IMR-90 (cell line): ENCODE measurements around the gene PJA1. TPM values are rescaled to one million over a fixed set of nuclear protein-coding genes. Genes with fewer than 3 reads are reported as not detected.

Experiments
- ATAC-seq: fragments of 200-7000 bp; cut with Tn5 transposase; 2 replicates; pipeline ENCODE4 v1.9.1; 2020; ENCODE audit warnings: low read depth, mild to moderate bottlenecking, moderate library complexity
- BruUV-seq: library from RNA; stranded (reverse); fragments of 400-500 nt; replicated peaks from 2 replicates; lab custom pipeline; 2021; lab: Mats Ljungman, UMichigan
- CTCF ChIA-PET: fragments of 300-600 bp; formaldehyde crosslinking; extraction: SDS; loops from one replicate; lab custom pipeline; 2021; ENCODE audit warnings: antibody characterized with exemption; lab: Yijun Ruan, JAX
- POLR2A ChIA-PET: fragments of 300-600 bp; sonication (Branson Sonifier 250); formaldehyde crosslinking; loops from one replicate; lab custom pipeline; 2022; ENCODE audit warnings: antibody characterized with exemption; ENCODE audit not compliant: unreplicated experiment; lab: Charles Lee
- DNase-seq: peaks from one replicate; pipeline ENCODE4 v3.0.0; 2013
- H2AFZ ChIP-seq: replicated peaks from 2 replicates; pipeline ENCODE3; 2013; ENCODE audit warnings: low read length, mild to moderate bottlenecking; ENCODE audit not compliant: poor library complexity
- H2AK5ac ChIP-seq: 2 replicates; pipeline ENCODE4 v1.6.1; 2013; ENCODE audit warnings: low read depth, low read length, inconsistent platforms
- H2AK9ac ChIP-seq: replicated peaks from 2 replicates; pipeline ENCODE3; 2013; ENCODE audit warnings: mild to moderate bottlenecking, low read depth, low read length, moderate library complexity; ENCODE audit not compliant: poor library complexity
- H2BK120ac ChIP-seq: 2 replicates; pipeline ENCODE4 v1.6.1; 2013; ENCODE audit warnings: low read depth, low read length, inconsistent platforms
- H2BK15ac ChIP-seq: 3 replicates; pipeline ENCODE4 v1.6.1; 2013; ENCODE audit warnings: low read depth, low read length, inconsistent platforms
- H2BK20ac ChIP-seq: 2 replicates; pipeline ENCODE4 v1.6.1; 2013; ENCODE audit warnings: low read depth, mild to moderate bottlenecking, inconsistent platforms, low read length, moderate library complexity
- H2BK5ac ChIP-seq: 2 replicates; pipeline ENCODE4 v1.6.1; 2013; ENCODE audit warnings: mild to moderate bottlenecking, low read depth, low read length, inconsistent platforms; ENCODE audit not compliant: poor library complexity, severe bottlenecking
- H3K14ac ChIP-seq: replicated peaks from 2 replicates; pipeline ENCODE4 v1.6.1; 2013; ENCODE audit warnings: low read depth, low read length, inconsistent platforms
- H3K18ac ChIP-seq: 2 replicates; pipeline ENCODE4 v1.6.1; 2013; ENCODE audit warnings: low read depth, low read length, control low read depth
- H3K23ac ChIP-seq: 2 replicates; pipeline ENCODE4 v1.6.1; 2013; ENCODE audit warnings: low read depth, low read length, inconsistent platforms
- H3K27ac ChIP-seq: 2 replicates; pipeline ENCODE4 v1.5.1; 2013; ENCODE audit warnings: mild to moderate bottlenecking, control low read depth, low read length; ENCODE audit not compliant: insufficient read depth
- H3K27me3 ChIP-seq: 2 replicates; pipeline ENCODE4 v1.6.1; 2013; ENCODE audit warnings: low read length; ENCODE audit not compliant: control insufficient read depth, insufficient read depth
- H3K36me3 ChIP-seq: 2 replicates; pipeline ENCODE4 v1.6.1; 2013; ENCODE audit warnings: low read length, mixed read lengths; ENCODE audit not compliant: control insufficient read depth, insufficient read depth
- H3K4ac ChIP-seq: 2 replicates; pipeline ENCODE4 v1.6.1; 2013; ENCODE audit warnings: low read depth, low read length, inconsistent platforms
- H3K4me1 ChIP-seq: 2 replicates; pipeline ENCODE4 v1.6.1; 2013; ENCODE audit warnings: low read length, mixed read lengths; ENCODE audit not compliant: control insufficient read depth, insufficient read depth
- H3K4me2 ChIP-seq: 2 replicates; pipeline ENCODE4 v1.6.1; 2013; ENCODE audit warnings: low read depth, mild to moderate bottlenecking, control low read depth, low read length, moderate library complexity
- H3K4me3 ChIP-seq: 2 replicates; pipeline ENCODE4 v1.5.1; 2013; ENCODE audit warnings: low read depth, mild to moderate bottlenecking, control low read depth, low read length, moderate library complexity; ENCODE audit not compliant: insufficient read depth
- H3K56ac ChIP-seq: 2 replicates; pipeline ENCODE4 v1.6.1; 2013; ENCODE audit warnings: low read length, inconsistent platforms; ENCODE audit not compliant: insufficient read depth; ENCODE audit errors: extremely low read depth
- H3K79me1 ChIP-seq, 2 experiments: 2 replicates each; pipeline ENCODE4 v1.6.1; 2013; ENCODE audit warnings: low read length in 2 of 2, inconsistent platforms in 1 of 2, low read depth in 1 of 2
- H3K9ac ChIP-seq: 2 replicates; pipeline ENCODE4 v1.6.1; 2013; ENCODE audit warnings: low read depth, low read length, control low read depth
- H3K9me1 ChIP-seq: 2 replicates; pipeline ENCODE4 v1.6.1; 2013; ENCODE audit warnings: low read length, inconsistent platforms; ENCODE audit not compliant: insufficient read depth
- H3K9me3 ChIP-seq: 2 replicates; pipeline ENCODE4 v1.6.1; 2013; ENCODE audit warnings: low read length; ENCODE audit not compliant: control insufficient read depth, insufficient read depth
- H4K20me1 ChIP-seq: 2 replicates; pipeline ENCODE4 v1.6.1; 2013; ENCODE audit warnings: low read length, inconsistent platforms; ENCODE audit not compliant: insufficient read depth
- H4K5ac ChIP-seq: 2 replicates; pipeline ENCODE4 v1.6.1; 2013; ENCODE audit warnings: mild to moderate bottlenecking, low read depth, low read length, control low read depth
- H4K8ac ChIP-seq, 2 experiments: 2 replicates each; pipeline ENCODE4 v1.6.1; 2013; ENCODE audit warnings: low read depth in 2 of 2, low read length in 2 of 2, control low read depth in 1 of 2, inconsistent platforms in 1 of 2
- H4K91ac ChIP-seq: 2 replicates; pipeline ENCODE4 v1.6.1; 2013; ENCODE audit warnings: low read depth, low read length, inconsistent platforms; ENCODE audit not compliant: insufficient read depth
- FOS ChIP-seq: fragments of 150-350 bp; IDR thresholded peaks from 2 replicates; pipeline ENCODE4 v1.6.1; 2016; ENCODE audit warnings: low read depth, low read length
- RCOR1 ChIP-seq: IDR thresholded peaks from 2 replicates; pipeline ENCODE4 v1.6.1; 2012; ENCODE audit warnings: mild to moderate bottlenecking, low read length, improper control_type of control experiment; ENCODE audit not compliant: insufficient replicate concordance
- WGBS, 2 experiments: methylation state at CpG; one replicate each; pipeline versions ENCODE4 v1.1.5 to v1.1.7; 2013; ENCODE audit warnings: missing lambda C conversion rate in 2 of 2; ENCODE audit not compliant: insufficient read length in 1 of 2; ENCODE audit errors: extremely low coverage in 2 of 2; 5-methylcytosine and 5-hydroxymethylcytosine counted together
- dilution Hi-C: fragments of 300-500 bp; cut with HindIII; formaldehyde crosslinking; loops from one replicate; pipeline ENCODE4 v1.14.3; 2018; ENCODE audit warnings: low sequenced_read_pairs; ENCODE audit not compliant: unreplicated experiment
- in situ Hi-C: fragments of 300-500 bp; cut with MboI; formaldehyde crosslinking; loops from 3 replicates; pipeline ENCODE4 v1.14.3; 2019; ENCODE audit warnings: low sequenced_read_pairs, inconsistent platforms, mixed read lengths
- intact Hi-C: fragments of 100-400 bp; cut with micrococcal nuclease; formaldehyde crosslinking; loops from 2 replicates; pipeline ENCODE4 v1.10.0; 2022
- polyA plus RNA-seq, 3 experiments: library from polyadenylated mRNA; depleted of rRNA; stranded (reverse); fragments of >200 nt; gene quantifications; 2 replicates each; pipeline ENCODE4 v1.2.3, GENCODE V29; 2012; ENCODE audit warnings: low replicate concordance in 1 of 3
- total RNA-seq: library from RNA; depleted of rRNA; stranded (reverse); fragments of >200 nt; gene quantifications from 2 replicates; pipeline ENCODE4 v1.2.3, GENCODE V29; 2012

PJA1 gene
- total and polyA plus RNA-seq, 2 of the 4 experiments (the other 2 are of a cell fraction): 15.1 to 24.4 TPM

DNA sequence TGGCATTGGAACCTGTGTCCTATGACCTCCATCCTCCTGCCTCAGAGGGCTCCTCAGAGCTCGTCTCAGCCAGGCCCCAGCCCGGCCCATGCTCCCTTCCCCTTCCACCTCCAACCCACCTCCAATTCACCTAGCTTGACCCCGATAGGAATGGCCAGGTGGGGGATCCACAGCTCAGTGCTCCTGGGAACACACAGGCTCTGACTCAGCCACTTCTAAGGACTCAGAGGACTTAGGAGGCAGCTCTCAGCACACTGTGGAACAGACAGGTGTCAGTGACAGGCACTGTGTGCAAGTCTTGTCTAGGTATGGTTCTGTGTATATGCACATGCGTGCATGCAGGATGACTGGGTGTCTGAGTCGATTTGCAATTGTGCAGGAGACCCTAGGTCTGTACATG, 44.8 kb downstream of the PJA1 start:
- in situ Hi-C loops (no loop called here), intact Hi-C loops (no loop called here), dilution Hi-C loops (no loop called here)
- no peak overlapping the region for H4K91ac ChIP-seq
- H4K8ac ChIP-seq: no peak overlapping the region
- no peak overlapping the region for H3K4me2 ChIP-seq
- H3K27ac ChIP-seq: no peak overlapping the region
- peaks cover 5% of the 10 kb centered on the region for H3K4me1 ChIP-seq
- H2BK20ac ChIP-seq: no peak overlapping the region
- no TSS peak for BruUV-seq
- no peak overlapping the region for H2AK5ac ChIP-seq
- no peak overlapping the region for H2AK9ac ChIP-seq
- DNase-seq (no peak), ATAC-seq (no peak)
- no peak overlapping the region for H2BK5ac ChIP-seq
- H4K5ac ChIP-seq: no peak overlapping the region
- H3K23ac ChIP-seq: no peak overlapping the region
- H2BK120ac ChIP-seq: no peak overlapping the region
- POLR2A ChIA-PET: no interaction called here
- H3K18ac ChIP-seq: no peak overlapping the region
- WGBS, 2 experiments: no CpG with 5 or more reads among the region's 5 CpGs
- TF ChIP-seq RCOR1 (no peak), FOS (no peak)
- no peaks in the 10 kb centered on the region for H4K20me1 ChIP-seq
- no peak overlapping the region for H3K4me3 ChIP-seq
- H3K9me3 ChIP-seq: no peaks in the 10 kb centered on the region
- H3K9me1 ChIP-seq: no peaks in the 10 kb centered on the region; the same call in 1 of the 2 replicates
- no peak overlapping the region for H3K4ac ChIP-seq
- H2AFZ ChIP-seq: no peak overlapping the region
- no peaks in the 10 kb centered on the region for H3K79me1 ChIP-seq
- H3K14ac ChIP-seq: no peak overlapping the region
- CTCF ChIA-PET: no interaction called here
- H3K27me3 ChIP-seq: peaks cover 7% of the 10 kb centered on the region; the same call in 1 of the 2 replicates
- H3K56ac ChIP-seq: no peak overlapping the region
- no peaks in the 10 kb centered on the region for H3K36me3 ChIP-seq
- H3K9ac ChIP-seq: no peak overlapping the region
- no peak overlapping the region for H2BK15ac ChIP-seq
